WTC11 (cell line): ENCODE measurements around the gene AMN. TPM values are rescaled to one million over a fixed set of nuclear protein-coding genes. Genes with fewer than 3 reads are reported as not detected.

ENCODE experiments used
- ATAC-seq: fragments of 200-7000 bp; cut with Tn5 transposase; 2 replicates; pipeline ENCODE4 v1.10.0; 2021; ENCODE audit warnings: mild to moderate bottlenecking, moderate library complexity
- CTCF ChIA-PET: fragments of 300-600 bp; sonication (Branson Sonifier 250); formaldehyde crosslinking; loops from one replicate; lab custom pipeline; 2021; ENCODE audit warnings: antibody characterized with exemption; lab: Charles Lee
- POLR2A ChIA-PET: fragments of 350-600 bp; sonication (Branson Sonifier 250); formaldehyde crosslinking; loops from one replicate; lab custom pipeline; 2021; ENCODE audit warnings: antibody characterized with exemption; lab: Charles Lee
- DNase-seq: peaks from one replicate; pipeline ENCODE4 v3.0.0; 2021; ENCODE audit warnings: low spot score
- H3K27ac Mint-ChIP-seq: 2 replicates; pipeline ENCODE4 v1.8.0; 2021; ENCODE audit warnings: mixed read lengths
- H3K27me3 Mint-ChIP-seq: 2 replicates; pipeline ENCODE4 v1.8.0; 2021; ENCODE audit warnings: low read depth, mild to moderate bottlenecking, moderate library complexity, mixed read lengths
- H3K36me3 Mint-ChIP-seq: 2 replicates; pipeline ENCODE4 v1.8.0; 2021; ENCODE audit warnings: mixed read lengths
- H3K4me1 Mint-ChIP-seq: 2 replicates; pipeline ENCODE4 v1.8.0; 2022; ENCODE audit warnings: mixed read lengths
- H3K4me3 Mint-ChIP-seq: 2 replicates; pipeline ENCODE4 v1.8.0; 2021; ENCODE audit warnings: mild to moderate bottlenecking, moderate library complexity, mixed read lengths
- H3K9me3 Mint-ChIP-seq: 2 replicates; pipeline ENCODE4 v1.8.0; 2021; ENCODE audit warnings: mixed read lengths
- CREM ChIP-seq: sonication (generic); formaldehyde crosslinking; IDR thresholded peaks from 2 replicates; pipeline ENCODE4 v1.8.1; 2022; ENCODE audit warnings: mild to moderate bottlenecking, missing genetic modification reagents, moderate library complexity
- ETV6 ChIP-seq: sonication (generic); formaldehyde crosslinking; IDR thresholded peaks from 2 replicates; pipeline ENCODE4 v1.8.1; 2022; ENCODE audit warnings: mild to moderate bottlenecking, missing genetic modification reagents
- FOXJ3 ChIP-seq: sonication (generic); formaldehyde crosslinking; IDR thresholded peaks from 2 replicates; pipeline ENCODE4 v1.9.0; 2021; ENCODE audit warnings: missing genetic modification reagents, mild to moderate bottlenecking, borderline replicate concordance
- GABPB1 ChIP-seq: sonication (generic); formaldehyde crosslinking; IDR thresholded peaks from 2 replicates; pipeline ENCODE4 v1.8.1; 2023; ENCODE audit warnings: mild to moderate bottlenecking, missing genetic modification reagents
- GRHL2 ChIP-seq: fragments of 250-450 bp; sonication (Bioruptor Pico); IDR thresholded peaks from 2 replicates; pipeline ENCODE4 v1.8.0; 2022; ENCODE audit warnings: mild to moderate bottlenecking, moderate library complexity; ENCODE audit not compliant: insufficient replicate concordance, severe bottlenecking
- NFYB ChIP-seq: sonication (generic); formaldehyde crosslinking; conservative IDR thresholded peaks from 2 replicates; pipeline ENCODE4 v1.8.0; 2022; ENCODE audit warnings: low read depth, missing genetic modification reagents
- PREB ChIP-seq: sonication (generic); formaldehyde crosslinking; IDR thresholded peaks from 2 replicates; pipeline ENCODE4 v1.8.1; 2022; ENCODE audit warnings: mild to moderate bottlenecking, missing genetic modification reagents, moderate library complexity, borderline replicate concordance
- SMAD3 ChIP-seq: sonication (generic); formaldehyde crosslinking; IDR thresholded peaks from 2 replicates; pipeline ENCODE4 v1.8.0; 2022; ENCODE audit warnings: missing genetic modification reagents, mild to moderate bottlenecking, borderline replicate concordance
- STAT6 ChIP-seq: sonication (generic); formaldehyde crosslinking; conservative IDR thresholded peaks from 2 replicates; pipeline ENCODE4 v1.8.1; 2023; ENCODE audit warnings: mild to moderate bottlenecking, low read depth, missing genetic modification reagents, moderate library complexity
- ZNF138 ChIP-seq: sonication (generic); formaldehyde crosslinking; conservative IDR thresholded peaks from 2 replicates; pipeline ENCODE4 v1.8.1; 2022; ENCODE audit warnings: mild to moderate bottlenecking, moderate library complexity, missing genetic modification reagents
- ZNF232 ChIP-seq: sonication (generic); formaldehyde crosslinking; IDR thresholded peaks from 2 replicates; pipeline ENCODE4 v1.8.0; 2022; ENCODE audit warnings: mild to moderate bottlenecking, missing genetic modification reagents
- ZNF396 ChIP-seq: fragments of 250-450 bp; sonication (Bioruptor Pico); IDR thresholded peaks from 2 replicates; pipeline ENCODE4 v1.8.0; 2021; ENCODE audit warnings: mild to moderate bottlenecking, moderate library complexity, borderline replicate concordance
- ZNF671 ChIP-seq: fragments of 250-450 bp; sonication (Bioruptor Pico); IDR thresholded peaks from 2 replicates; pipeline ENCODE4 v1.8.0; 2021; ENCODE audit warnings: mild to moderate bottlenecking
- total RNA-seq: library from RNA; stranded (reverse); gene quantifications from 3 replicates; pipeline ENCODE4 v1.2.3, GENCODE V29; 2021
- TF ChIP-seq, protein P1 (sequence below): sonication (generic); formaldehyde crosslinking; IDR thresholded peaks from 2 replicates; pipeline ENCODE4 v1.8.0; 2022; ENCODE audit warnings: mild to moderate bottlenecking, missing genetic modification reagents
- TF ChIP-seq, protein P2 (sequence below): fragments of 200-600 bp; IDR thresholded peaks from 2 replicates; pipeline ENCODE4 v1.8.0; 2022; ENCODE audit warnings: antibody characterized with exemption
- TF ChIP-seq, protein P3 (sequence below): sonication (generic); formaldehyde crosslinking; IDR thresholded peaks from 2 replicates; pipeline ENCODE4 v1.8.1; 2023; ENCODE audit warnings: mild to moderate bottlenecking, missing genetic modification reagents, moderate library complexity
- TF ChIP-seq, protein P4 (sequence below): sonication (generic); formaldehyde crosslinking; IDR thresholded peaks from 2 replicates; pipeline ENCODE4 v1.8.1; 2023; ENCODE audit warnings: mild to moderate bottlenecking, missing genetic modification reagents

AMN gene
- total RNA-seq, 1 experiment from 2014 or later: 2.8 TPM

DNA sequence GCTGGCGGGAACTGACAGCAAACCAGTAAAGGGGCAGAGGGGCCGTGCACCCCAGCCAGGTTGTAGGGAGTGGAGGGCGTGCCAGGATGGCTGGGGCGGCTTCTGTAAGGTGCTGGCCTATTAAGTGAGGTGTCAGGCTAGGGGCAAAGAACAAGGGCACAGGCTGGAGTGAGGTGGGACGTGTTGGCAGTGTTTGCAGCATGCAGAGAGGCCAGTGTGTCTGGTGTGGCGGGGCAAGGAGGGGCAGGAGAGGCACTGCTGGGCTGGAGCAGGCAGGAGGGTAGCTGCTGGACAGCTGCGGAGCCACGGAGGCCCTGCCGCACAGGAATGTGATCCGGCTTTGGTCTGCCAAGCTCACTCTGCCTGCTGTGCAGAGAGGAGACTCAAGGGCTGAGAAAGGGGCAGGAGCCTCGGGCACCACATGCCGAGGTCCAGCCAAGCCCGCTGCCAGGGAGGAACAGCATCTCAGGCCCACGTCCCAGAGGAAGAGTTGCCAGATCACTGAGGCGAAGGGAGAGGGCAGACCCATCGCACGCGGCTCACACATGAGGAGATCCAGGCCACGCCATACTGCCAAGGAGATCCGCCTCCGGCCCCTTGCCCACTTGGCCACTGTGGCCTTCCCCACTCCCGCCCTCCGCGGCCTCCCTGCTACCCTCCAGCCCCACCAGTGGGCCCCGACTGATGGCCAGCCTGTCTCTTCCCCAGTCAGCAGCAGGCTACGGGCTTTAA, 46.8 kb downstream of the AMN start:
- H3K36me3 Mint-ChIP-seq: peaks cover 71% of the 10 kb centered on the region
- no peak for DNase-seq
- ChIA-PET POLR2A (no interaction called here), CTCF (interaction anchor here (0.9 kb wide), 1 partner anchor 274 kb away, joined by 3 read pairs; no protein-coding TSS in a partner anchor)
- H3K4me1 Mint-ChIP-seq: no peaks in the 10 kb centered on the region
- H3K9me3 Mint-ChIP-seq: no peaks in the 10 kb centered on the region
- no peak for ATAC-seq
- no peak overlapping the region for H3K4me3 Mint-ChIP-seq
- no peak overlapping the region for H3K27ac Mint-ChIP-seq
- H3K27me3 Mint-ChIP-seq: no peaks in the 10 kb centered on the region
- no peak for TF ChIP-seq PREB (CRISPR knock-in tag)
- TF ChIP-seq, protein P1, sequence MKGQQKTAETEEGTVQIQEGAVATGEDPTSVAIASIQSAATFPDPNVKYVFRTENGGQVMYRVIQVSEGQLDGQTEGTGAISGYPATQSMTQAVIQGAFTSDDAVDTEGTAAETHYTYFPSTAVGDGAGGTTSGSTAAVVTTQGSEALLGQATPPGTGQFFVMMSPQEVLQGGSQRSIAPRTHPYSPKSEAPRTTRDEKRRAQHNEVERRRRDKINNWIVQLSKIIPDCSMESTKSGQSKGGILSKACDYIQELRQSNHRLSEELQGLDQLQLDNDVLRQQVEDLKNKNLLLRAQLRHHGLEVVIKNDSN (CRISPR knock-in tag): no peak
- TF ChIP-seq, protein P2, sequence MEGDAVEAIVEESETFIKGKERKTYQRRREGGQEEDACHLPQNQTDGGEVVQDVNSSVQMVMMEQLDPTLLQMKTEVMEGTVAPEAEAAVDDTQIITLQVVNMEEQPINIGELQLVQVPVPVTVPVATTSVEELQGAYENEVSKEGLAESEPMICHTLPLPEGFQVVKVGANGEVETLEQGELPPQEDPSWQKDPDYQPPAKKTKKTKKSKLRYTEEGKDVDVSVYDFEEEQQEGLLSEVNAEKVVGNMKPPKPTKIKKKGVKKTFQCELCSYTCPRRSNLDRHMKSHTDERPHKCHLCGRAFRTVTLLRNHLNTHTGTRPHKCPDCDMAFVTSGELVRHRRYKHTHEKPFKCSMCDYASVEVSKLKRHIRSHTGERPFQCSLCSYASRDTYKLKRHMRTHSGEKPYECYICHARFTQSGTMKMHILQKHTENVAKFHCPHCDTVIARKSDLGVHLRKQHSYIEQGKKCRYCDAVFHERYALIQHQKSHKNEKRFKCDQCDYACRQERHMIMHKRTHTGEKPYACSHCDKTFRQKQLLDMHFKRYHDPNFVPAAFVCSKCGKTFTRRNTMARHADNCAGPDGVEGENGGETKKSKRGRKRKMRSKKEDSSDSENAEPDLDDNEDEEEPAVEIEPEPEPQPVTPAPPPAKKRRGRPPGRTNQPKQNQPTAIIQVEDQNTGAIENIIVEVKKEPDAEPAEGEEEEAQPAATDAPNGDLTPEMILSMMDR: no peak
- TF ChIP-seq, protein P3, sequence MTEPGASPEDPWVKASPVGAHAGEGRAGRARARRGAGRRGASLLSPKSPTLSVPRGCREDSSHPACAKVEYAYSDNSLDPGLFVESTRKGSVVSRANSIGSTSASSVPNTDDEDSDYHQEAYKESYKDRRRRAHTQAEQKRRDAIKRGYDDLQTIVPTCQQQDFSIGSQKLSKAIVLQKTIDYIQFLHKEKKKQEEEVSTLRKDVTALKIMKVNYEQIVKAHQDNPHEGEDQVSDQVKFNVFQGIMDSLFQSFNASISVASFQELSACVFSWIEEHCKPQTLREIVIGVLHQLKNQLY (CRISPR knock-in tag): no peak
- TF ChIP-seq NFYB: no peak
- no peak for TF ChIP-seq CREM (CRISPR knock-in tag)
- TF ChIP-seq, protein P4, sequence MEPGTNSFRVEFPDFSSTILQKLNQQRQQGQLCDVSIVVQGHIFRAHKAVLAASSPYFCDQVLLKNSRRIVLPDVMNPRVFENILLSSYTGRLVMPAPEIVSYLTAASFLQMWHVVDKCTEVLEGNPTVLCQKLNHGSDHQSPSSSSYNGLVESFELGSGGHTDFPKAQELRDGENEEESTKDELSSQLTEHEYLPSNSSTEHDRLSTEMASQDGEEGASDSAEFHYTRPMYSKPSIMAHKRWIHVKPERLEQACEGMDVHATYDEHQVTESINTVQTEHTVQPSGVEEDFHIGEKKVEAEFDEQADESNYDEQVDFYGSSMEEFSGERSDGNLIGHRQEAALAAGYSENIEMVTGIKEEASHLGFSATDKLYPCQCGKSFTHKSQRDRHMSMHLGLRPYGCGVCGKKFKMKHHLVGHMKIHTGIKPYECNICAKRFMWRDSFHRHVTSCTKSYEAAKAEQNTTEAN (CRISPR knock-in tag): no peak
- TF ChIP-seq ZNF396 (CRISPR knock-in tag): no peak
- no peak for TF ChIP-seq SMAD3 (CRISPR knock-in tag)
- no peak for TF ChIP-seq GABPB1 (CRISPR knock-in tag)
- TF ChIP-seq ZNF232: no peak
- no peak for TF ChIP-seq ZNF671
- no peak for TF ChIP-seq ZNF138 (CRISPR knock-in tag)
- TF ChIP-seq FOXJ3 (CRISPR knock-in tag): no peak
- no peak for TF ChIP-seq STAT6 (CRISPR knock-in tag)
- TF ChIP-seq GRHL2 (CRISPR knock-in tag): no peak
- TF ChIP-seq ETV6 (CRISPR knock-in tag): no peak
